Neural progenitor cell (in vitro differentiated cells): ENCODE data around the gene IRF8.

ENCODE experiments used
- EZH2 ChIP-seq: fragments of 200-600 bp; sonication (generic); IDR thresholded peaks from 2 replicates; pipeline ENCODE4 v1.6.1; 2017; ENCODE audit warnings: antibody characterized with exemption, mild to moderate bottlenecking, moderate library complexity
- EZH2phosphoT487 ChIP-seq: fragments of 200-600 bp; sonication (generic); IDR thresholded peaks from 2 replicates; pipeline ENCODE4 v1.6.1; 2017; ENCODE audit warnings: antibody characterized with exemption
- TF ChIP-seq, protein P1 (sequence below): fragments of 200-600 bp; sonication (generic); IDR thresholded peaks from 2 replicates; pipeline ENCODE4 v1.5.1; 2017; ENCODE audit warnings: antibody characterized with exemption, mild to moderate bottlenecking

DNA sequence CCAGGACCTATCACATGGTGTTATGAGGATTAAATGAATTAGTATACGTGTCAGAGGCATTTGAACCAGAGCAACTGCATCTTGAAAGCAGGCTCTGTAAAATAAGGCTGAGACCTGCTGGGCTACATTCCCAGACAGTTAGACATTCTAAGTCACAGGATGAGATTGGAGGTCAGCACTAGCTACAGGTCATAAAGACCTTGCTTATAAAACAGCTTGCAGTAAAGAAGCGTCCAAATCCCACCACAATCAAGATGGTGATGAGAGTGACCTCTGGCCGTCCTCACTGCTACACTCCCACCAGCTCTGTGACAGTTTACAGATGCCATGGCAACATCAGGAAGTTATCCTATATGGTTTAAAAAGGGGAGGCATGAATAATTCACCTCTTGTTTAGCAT, 71.8 kb downstream of the IRF8 start:
- no peak for TF ChIP-seq EZH2phosphoT487
- TF ChIP-seq, protein P1, sequence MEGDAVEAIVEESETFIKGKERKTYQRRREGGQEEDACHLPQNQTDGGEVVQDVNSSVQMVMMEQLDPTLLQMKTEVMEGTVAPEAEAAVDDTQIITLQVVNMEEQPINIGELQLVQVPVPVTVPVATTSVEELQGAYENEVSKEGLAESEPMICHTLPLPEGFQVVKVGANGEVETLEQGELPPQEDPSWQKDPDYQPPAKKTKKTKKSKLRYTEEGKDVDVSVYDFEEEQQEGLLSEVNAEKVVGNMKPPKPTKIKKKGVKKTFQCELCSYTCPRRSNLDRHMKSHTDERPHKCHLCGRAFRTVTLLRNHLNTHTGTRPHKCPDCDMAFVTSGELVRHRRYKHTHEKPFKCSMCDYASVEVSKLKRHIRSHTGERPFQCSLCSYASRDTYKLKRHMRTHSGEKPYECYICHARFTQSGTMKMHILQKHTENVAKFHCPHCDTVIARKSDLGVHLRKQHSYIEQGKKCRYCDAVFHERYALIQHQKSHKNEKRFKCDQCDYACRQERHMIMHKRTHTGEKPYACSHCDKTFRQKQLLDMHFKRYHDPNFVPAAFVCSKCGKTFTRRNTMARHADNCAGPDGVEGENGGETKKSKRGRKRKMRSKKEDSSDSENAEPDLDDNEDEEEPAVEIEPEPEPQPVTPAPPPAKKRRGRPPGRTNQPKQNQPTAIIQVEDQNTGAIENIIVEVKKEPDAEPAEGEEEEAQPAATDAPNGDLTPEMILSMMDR, result no peak
- no peak for TF ChIP-seq EZH2
